WI38 (cell line): ENCODE measurements around the gene NGFR.

Experiments used
- H3K4me3 ChIP-seq: 2 replicates; pipeline ENCODE4 v1.5.1; 2011; ENCODE audit warnings: low read depth, mild to moderate bottlenecking, control low read depth, low read length
- CTCF ChIP-seq: IDR thresholded peaks from 2 replicates; pipeline ENCODE4 v1.5.1; 2012; ENCODE audit warnings: low read depth, mild to moderate bottlenecking, control low read depth, low read length

Gene NGFR

GRCh38 chr17:49553676-49554335 is 58.7 kb downstream of the NGFR start:
- no peak for TF ChIP-seq CTCF
- H3K4me3 ChIP-seq = no peak overlapping the region

GRCh38 chr17:49554694-49555494 is 59.8 kb downstream of the NGFR start:
- H3K4me3 ChIP-seq = no peak overlapping the region
- TF ChIP-seq CTCF = no peak

- no peak for TF ChIP-seq CTCF
- no peak overlapping the region for H3K4me3 ChIP-seq
Observed at GRCh38 chr17:49555495-49556222, 60.6 kb downstream of the NGFR start.

GRCh38 chr17:49556223-49556943 is 61.3 kb downstream of the NGFR start:
- no peak overlapping the region for H3K4me3 ChIP-seq
- TF ChIP-seq CTCF = peak; percentile 95

- H3K4me3 ChIP-seq = no peak overlapping the region
- peak; percentile 74 for TF ChIP-seq CTCF
Observed at GRCh38 chr17:49557312-49558024, 62.4 kb downstream of the NGFR start.
